ENCODE results near the gene NSG1. TPM values are rescaled to one million over a fixed set of nuclear protein-coding genes. Genes with fewer than 3 reads are reported as not detected.

Gene NSG1
- total and polyA plus RNA-seq, 2 of the 13 experiments (the other 11 are each of a cell fraction or from before 2014, with no cell fraction given): not detected

DNA sequence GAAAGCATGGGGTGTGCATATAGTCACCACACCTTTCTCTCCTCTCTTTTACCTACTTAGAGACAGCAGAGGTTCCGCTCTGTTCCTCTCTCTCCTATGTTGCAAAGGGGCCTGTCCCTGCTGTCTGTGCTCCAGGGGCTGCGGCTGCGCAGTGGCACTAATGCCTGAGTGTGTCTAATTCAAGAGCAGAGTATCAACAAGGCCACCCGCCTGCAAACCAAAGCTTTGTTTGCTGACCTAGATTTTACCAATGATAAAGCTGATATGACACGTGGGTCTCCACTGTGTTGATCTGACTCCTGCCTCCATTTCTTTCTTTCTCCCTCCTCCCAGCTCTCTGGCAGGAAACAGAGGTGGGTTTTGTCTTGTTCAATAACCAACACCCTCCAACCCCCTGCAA, 74.9 kb downstream of the NSG1 start (continued):
- TF ChIP-seq ZNF280B (CRISPR knock-in tag; IDR thresholded peaks at IDR 0.05; ENCODE audit: borderline replicate concordance) (no peak), ZNF678 (CRISPR knock-in tag; IDR thresholded peaks at IDR 0.05) (no peak), TRIM24 (CRISPR knock-in tag; IDR thresholded peaks at IDR 0.05) (no peak), DNMT1 (CRISPR knock-in tag; IDR thresholded peaks at IDR 0.05) (no peak), ZBTB38 (CRISPR knock-in tag; IDR thresholded peaks at IDR 0.05) (peak; percentile 70; the same call in 1 of the 2 replicates), SRSF1 (optimal IDR thresholded peaks at IDR 0.05; ENCODE audit: low read depth, low read length) (no peak), ATF7 (IDR thresholded peaks at IDR 0.05) (no peak), ATF7 (CRISPR knock-in tag; IDR thresholded peaks at IDR 0.05) (no peak), KLF13 (CRISPR knock-in tag; IDR thresholded peaks at IDR 0.05) (no peak), FOXK1 (CRISPR knock-in tag; IDR thresholded peaks at IDR 0.05; ENCODE audit: borderline replicate concordance, low read depth) (peak; percentile 90; the same call in 1 of the 2 replicates), ZNF501 (CRISPR knock-in tag; IDR thresholded peaks at IDR 0.05) (no peak), ZNF253 (CRISPR knock-in tag; IDR thresholded peaks at IDR 0.05; ENCODE audit: borderline replicate concordance) (no peak), MED1 (CRISPR knock-in tag; IDR thresholded peaks at IDR 0.05) (peak; percentile 69; the same call in 1 of the 2 replicates), ATM (IDR thresholded peaks at IDR 0.05; ENCODE audit: borderline replicate concordance) (no peak), MTF1 (CRISPR knock-in tag; IDR thresholded peaks at IDR 0.05) (no peak), ISL2 (CRISPR knock-in tag; IDR thresholded peaks at IDR 0.05) (peak; percentile 47; the same call in 1 of the 2 replicates), PCBP2 (optimal IDR thresholded peaks at IDR 0.05; ENCODE audit: low read depth, low read length, poor library complexity, severe bottlenecking) (no peak), EED (CRISPR knock-in tag; IDR thresholded peaks at IDR 0.05) (no peak), IKZF1 (IDR thresholded peaks at IDR 0.05) (no peak), ZNF34 (CRISPR knock-in tag; IDR thresholded peaks at IDR 0.05; ENCODE audit: borderline replicate concordance) (no peak), HIVEP1 (CRISPR knock-in tag; IDR thresholded peaks at IDR 0.05) (no peak)
- TF ChIP-seq, protein P1, sequence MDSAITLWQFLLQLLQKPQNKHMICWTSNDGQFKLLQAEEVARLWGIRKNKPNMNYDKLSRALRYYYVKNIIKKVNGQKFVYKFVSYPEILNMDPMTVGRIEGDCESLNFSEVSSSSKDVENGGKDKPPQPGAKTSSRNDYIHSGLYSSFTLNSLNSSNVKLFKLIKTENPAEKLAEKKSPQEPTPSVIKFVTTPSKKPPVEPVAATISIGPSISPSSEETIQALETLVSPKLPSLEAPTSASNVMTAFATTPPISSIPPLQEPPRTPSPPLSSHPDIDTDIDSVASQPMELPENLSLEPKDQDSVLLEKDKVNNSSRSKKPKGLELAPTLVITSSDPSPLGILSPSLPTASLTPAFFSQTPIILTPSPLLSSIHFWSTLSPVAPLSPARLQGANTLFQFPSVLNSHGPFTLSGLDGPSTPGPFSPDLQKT (CRISPR knock-in tag; IDR thresholded peaks at IDR 0.05; ENCODE audit: borderline replicate concordance): no peak
- TF ChIP-seq, protein P2, sequence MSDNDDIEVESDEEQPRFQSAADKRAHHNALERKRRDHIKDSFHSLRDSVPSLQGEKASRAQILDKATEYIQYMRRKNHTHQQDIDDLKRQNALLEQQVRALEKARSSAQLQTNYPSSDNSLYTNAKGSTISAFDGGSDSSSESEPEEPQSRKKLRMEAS (IDR thresholded peaks at IDR 0.05): peak; percentile 75
- TF ChIP-seq, protein P3, sequence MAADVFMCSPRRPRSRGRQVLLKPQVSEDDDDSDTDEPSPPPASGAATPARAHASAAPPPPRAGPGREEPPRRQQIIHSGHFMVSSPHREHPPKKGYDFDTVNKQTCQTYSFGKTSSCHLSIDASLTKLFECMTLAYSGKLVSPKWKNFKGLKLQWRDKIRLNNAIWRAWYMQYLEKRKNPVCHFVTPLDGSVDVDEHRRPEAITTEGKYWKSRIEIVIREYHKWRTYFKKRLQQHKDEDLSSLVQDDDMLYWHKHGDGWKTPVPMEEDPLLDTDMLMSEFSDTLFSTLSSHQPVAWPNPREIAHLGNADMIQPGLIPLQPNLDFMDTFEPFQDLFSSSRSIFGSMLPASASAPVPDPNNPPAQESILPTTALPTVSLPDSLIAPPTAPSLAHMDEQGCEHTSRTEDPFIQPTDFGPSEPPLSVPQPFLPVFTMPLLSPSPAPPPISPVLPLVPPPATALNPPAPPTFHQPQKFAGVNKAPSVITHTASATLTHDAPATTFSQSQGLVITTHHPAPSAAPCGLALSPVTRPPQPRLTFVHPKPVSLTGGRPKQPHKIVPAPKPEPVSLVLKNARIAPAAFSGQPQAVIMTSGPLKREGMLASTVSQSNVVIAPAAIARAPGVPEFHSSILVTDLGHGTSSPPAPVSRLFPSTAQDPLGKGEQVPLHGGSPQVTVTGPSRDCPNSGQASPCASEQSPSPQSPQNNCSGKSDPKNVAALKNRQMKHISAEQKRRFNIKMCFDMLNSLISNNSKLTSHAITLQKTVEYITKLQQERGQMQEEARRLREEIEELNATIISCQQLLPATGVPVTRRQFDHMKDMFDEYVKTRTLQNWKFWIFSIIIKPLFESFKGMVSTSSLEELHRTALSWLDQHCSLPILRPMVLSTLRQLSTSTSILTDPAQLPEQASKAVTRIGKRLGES (CRISPR knock-in tag; IDR thresholded peaks at IDR 0.05; ENCODE audit: borderline replicate concordance): no peak
- TF ChIP-seq, protein P4, sequence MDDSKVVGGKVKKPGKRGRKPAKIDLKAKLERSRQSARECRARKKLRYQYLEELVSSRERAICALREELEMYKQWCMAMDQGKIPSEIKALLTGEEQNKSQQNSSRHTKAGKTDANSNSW (CRISPR knock-in tag; IDR thresholded peaks at IDR 0.05; ENCODE audit: borderline replicate concordance): no peak
- TF ChIP-seq, protein P5, sequence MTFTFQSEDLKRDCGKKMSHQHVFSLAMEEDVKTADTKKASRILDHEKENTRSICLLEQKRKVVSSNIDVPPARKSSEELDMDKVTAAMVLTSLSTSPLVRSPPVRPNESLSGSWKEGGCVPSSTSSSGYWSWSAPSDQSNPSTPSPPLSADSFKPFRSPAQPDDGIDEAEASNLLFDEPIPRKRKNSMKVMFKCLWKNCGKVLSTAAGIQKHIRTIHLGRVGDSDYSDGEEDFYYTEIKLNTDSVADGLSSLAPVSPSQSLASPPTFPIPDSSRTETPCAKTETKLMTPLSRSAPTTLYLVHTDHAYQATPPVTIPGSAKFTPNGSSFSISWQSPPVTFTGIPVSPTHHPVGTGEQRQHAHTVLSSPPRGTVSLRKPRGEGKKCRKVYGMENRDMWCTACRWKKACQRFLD (CRISPR knock-in tag; IDR thresholded peaks at IDR 0.05; ENCODE audit: borderline replicate concordance): no peak

All from HepG2 (cell line).